Endothelial cell of umbilical vein (primary cell): ENCODE data around the gene DUSP8. TPM values are rescaled to one million over a fixed set of nuclear protein-coding genes. Genes with fewer than 3 reads are reported as not detected.

Source experiments
- BruUV-seq: library from RNA; stranded (reverse); fragments of 400-500 nt; replicated peaks from 2 replicates; lab custom pipeline; 2021; lab: Mats Ljungman, UMichigan
- CTCF ChIA-PET: fragments of 300-600, 350-600 bp; sonication (Branson Sonifier 250); formaldehyde crosslinking; loops from one replicate; lab custom pipeline; 2021; ENCODE audit warnings: antibody characterized with exemption, inconsistent platforms; lab: Charles Lee
- POLR2A ChIA-PET: fragments of 300-600, 350-600 bp; sonication (Branson Sonifier 250); formaldehyde crosslinking; loops from one replicate; lab custom pipeline; 2021; ENCODE audit warnings: antibody characterized with exemption, inconsistent platforms; lab: Charles Lee
- DNase-seq: peaks from one replicate; pipeline ENCODE4 v3.0.0-alpha.2; 2011; ENCODE audit warnings: low read depth, low spot score
- FAIRE-seq: peaks from 2 replicates; lab custom pipeline; 2011; peaks lifted over from hg19 to GRCh38; lab: Jason Lieb, UNC
- H2AFZ ChIP-seq: 2 replicates; pipeline ENCODE4 v1.6.0; 2012; ENCODE audit warnings: low read depth, low read length, control low read depth, inconsistent platforms
- H3K27ac ChIP-seq: 2 replicates; pipeline ENCODE4 v1.5.1; 2011; ENCODE audit warnings: low read depth, mild to moderate bottlenecking, control low read depth, low read length, moderate library complexity; ENCODE audit not compliant: insufficient read depth
- H3K27me3 ChIP-seq, 2 experiments: 2 replicates each; pipeline versions ENCODE4 v1.6.0 to v1.6.1; 2011; ENCODE audit warnings: low read length in 2 of 2, mixed read lengths in 1 of 2; ENCODE audit not compliant: control insufficient read depth in 2 of 2, insufficient read depth in 2 of 2
- H3K36me3 ChIP-seq, 2 experiments: 2 replicates in 1 of 2; 3 replicates in 1 of 2; pipeline ENCODE4 v1.5.1; 2011; ENCODE audit warnings: low read length in 2 of 2, mild to moderate bottlenecking in 1 of 2, moderate library complexity in 1 of 2; ENCODE audit not compliant: control insufficient read depth in 2 of 2, insufficient read depth in 2 of 2; ENCODE audit errors: extremely low read depth in 1 of 2
- H3K4me1 ChIP-seq: 3 replicates; pipeline ENCODE4 v1.5.1; 2011; ENCODE audit warnings: mild to moderate bottlenecking, low read length; ENCODE audit not compliant: control insufficient read depth, insufficient read depth; ENCODE audit errors: extremely low read depth
- H3K4me2 ChIP-seq: 2 replicates; pipeline ENCODE4 v1.6.1; 2011; ENCODE audit warnings: low read length, control low read depth, mixed read lengths; ENCODE audit not compliant: insufficient read depth
- H3K4me3 ChIP-seq, 3 experiments: fragments of 200-600 bp in 1 of 3; sonication (generic), shearing (Covaris generic) in 1 of 3; replicated peaks in 1 of 3; 2 replicates each; pipeline ENCODE4 v1.5.1; 2011 to 2016; ENCODE audit warnings: control low read depth in 3 of 3, low read length in 3 of 3, mild to moderate bottlenecking in 2 of 3, inconsistent platforms in 1 of 3, low read depth in 1 of 3, moderate library complexity in 1 of 3; ENCODE audit not compliant: insufficient read depth in 1 of 3
- H3K79me2 ChIP-seq: 2 replicates; pipeline ENCODE4 v1.6.0; 2012; ENCODE audit warnings: low read length, inconsistent platforms; ENCODE audit not compliant: control insufficient read depth, insufficient read depth
- H3K9ac ChIP-seq: replicated peaks from 2 replicates; pipeline ENCODE3; 2011; ENCODE audit warnings: low read length, control low read depth; ENCODE audit not compliant: insufficient read depth; ENCODE audit errors: extremely low read depth
- H3K9me1 ChIP-seq: replicated peaks from 3 replicates; pipeline ENCODE4 v1.6.0; 2011; ENCODE audit warnings: mild to moderate bottlenecking, low read length; ENCODE audit not compliant: control insufficient read depth, insufficient read depth; ENCODE audit errors: extremely low read depth
- H3K9me3 ChIP-seq: replicated peaks from 2 replicates; pipeline ENCODE4 v1.5.1; 2012; ENCODE audit warnings: low read length, inconsistent platforms; ENCODE audit not compliant: control insufficient read depth, insufficient read depth
- H4K20me1 ChIP-seq: replicated peaks from 2 replicates; pipeline ENCODE3; 2011; ENCODE audit warnings: mild to moderate bottlenecking, low read length; ENCODE audit not compliant: control insufficient read depth, insufficient read depth; ENCODE audit errors: extremely low read depth
- EZH2 ChIP-seq: IDR thresholded peaks from 2 replicates; pipeline ENCODE4 v1.6.1; 2012; ENCODE audit warnings: borderline replicate concordance, low read depth, mild to moderate bottlenecking, moderate library complexity, low read length, inconsistent platforms; ENCODE audit not compliant: severe bottlenecking
- FOS ChIP-seq: IDR thresholded peaks from 2 replicates; pipeline ENCODE4 v1.6.1; 2011; ENCODE audit warnings: mild to moderate bottlenecking, low read length, moderate library complexity, borderline replicate concordance; ENCODE audit not compliant: insufficient read depth
- GATA2 ChIP-seq: IDR thresholded peaks from 2 replicates; pipeline ENCODE4 v1.7.0; 2011; ENCODE audit warnings: low read depth, mild to moderate bottlenecking, moderate library complexity, mixed read lengths, low read length; ENCODE audit not compliant: insufficient read length, insufficient read depth
- JUN ChIP-seq: IDR thresholded peaks from 2 replicates; pipeline ENCODE4 v1.6.1; 2011; ENCODE audit warnings: borderline replicate concordance, low read depth; ENCODE audit not compliant: insufficient read length, insufficient read depth
- MAX ChIP-seq: IDR thresholded peaks from 2 replicates; pipeline ENCODE4 v1.6.1; 2011; ENCODE audit not compliant: insufficient read depth, insufficient read length
- MYC ChIP-seq: IDR thresholded peaks from one replicate; pipeline ENCODE4 v1.6.1; 2011; ENCODE audit warnings: mild to moderate bottlenecking, low read depth, low read length
- POLR2A ChIP-seq: IDR thresholded peaks from 2 replicates; pipeline ENCODE4 v1.6.1; 2012; ENCODE audit warnings: low read depth, mild to moderate bottlenecking, control low read depth, low read length
- POLR2AphosphoS5 ChIP-seq: IDR thresholded peaks from 2 replicates; pipeline ENCODE4 v1.6.1; 2012; ENCODE audit warnings: low read depth, mild to moderate bottlenecking, control low read depth, low read length, moderate library complexity; ENCODE audit not compliant: insufficient read depth
- dilution Hi-C: fragments of 300-500 bp; cut with MboI; formaldehyde crosslinking; loops from one replicate; pipeline ENCODE4 v1.15.0; 2019; ENCODE audit warnings: low sequenced_read_pairs; ENCODE audit not compliant: extremely low pct_ligation_motif_present
- intact Hi-C: fragments of 100-400 bp; cut with micrococcal nuclease; formaldehyde crosslinking; loops from one replicate; pipeline ENCODE4 v1.10.0; 2022
- polyA plus RNA-seq, 4 experiments: library from polyadenylated mRNA; depleted of rRNA in 3 of 4; stranded (reverse) in 3 of 4; unstranded in 1 of 4; fragments of >200 nt; gene quantifications; 2 replicates each; pipeline versions ENCODE4 v1.2.1 to v1.2.3, GENCODE V29; 2011 to 2012; ENCODE audit warnings: missing spikeins in 1 of 4
- total RNA-seq: library from RNA; stranded (reverse); gene quantifications from 2 replicates; pipeline ENCODE4 v1.2.3, GENCODE V29; 2021
- TF ChIP-seq, protein P1 (sequence below), 2 donors: IDR thresholded peaks; 1 replicate in 1 of 2; 2 replicates in 1 of 2; pipeline ENCODE4 v1.5.1; 2011; ENCODE audit warnings: low read length in 2 of 2, mild to moderate bottlenecking in 2 of 2, moderate library complexity in 2 of 2, control low read depth in 1 of 2, inconsistent platforms in 1 of 2, low read depth in 1 of 2; ENCODE audit not compliant: insufficient read depth in 1 of 2; ENCODE audit errors: extremely low read depth in 1 of 2

DUSP8 gene
- total and polyA plus RNA-seq, 2 donors (not counting 3 experiments of a cell fraction or from before 2014, with no cell fraction given): 4.6 to 5.9 TPM

GRCh38 chr11:1507381-1508140 is 64.5 kb downstream of the DUSP8 start:
- H3K9ac ChIP-seq: no peak overlapping the region
- intact Hi-C loops (no loop called here), dilution Hi-C loops (no loop called here)
- ChIA-PET POLR2A (no interaction called here), CTCF (no interaction called here)
- no peak overlapping the region for H3K4me3 ChIP-seq
- DNase-seq: no peak
- no peaks in the 10 kb centered on the region for H3K36me3 ChIP-seq
- no peaks in the 10 kb centered on the region for H3K9me3 ChIP-seq
- H3K27ac ChIP-seq: no peak overlapping the region
- TF ChIP-seq EZH2 (no peak), MYC (no peak), JUN (no peak), FOS (no peak), POLR2A (no peak), MAX (no peak), POLR2AphosphoS5 (no peak), GATA2 (no peak)
- TF ChIP-seq, protein P1, sequence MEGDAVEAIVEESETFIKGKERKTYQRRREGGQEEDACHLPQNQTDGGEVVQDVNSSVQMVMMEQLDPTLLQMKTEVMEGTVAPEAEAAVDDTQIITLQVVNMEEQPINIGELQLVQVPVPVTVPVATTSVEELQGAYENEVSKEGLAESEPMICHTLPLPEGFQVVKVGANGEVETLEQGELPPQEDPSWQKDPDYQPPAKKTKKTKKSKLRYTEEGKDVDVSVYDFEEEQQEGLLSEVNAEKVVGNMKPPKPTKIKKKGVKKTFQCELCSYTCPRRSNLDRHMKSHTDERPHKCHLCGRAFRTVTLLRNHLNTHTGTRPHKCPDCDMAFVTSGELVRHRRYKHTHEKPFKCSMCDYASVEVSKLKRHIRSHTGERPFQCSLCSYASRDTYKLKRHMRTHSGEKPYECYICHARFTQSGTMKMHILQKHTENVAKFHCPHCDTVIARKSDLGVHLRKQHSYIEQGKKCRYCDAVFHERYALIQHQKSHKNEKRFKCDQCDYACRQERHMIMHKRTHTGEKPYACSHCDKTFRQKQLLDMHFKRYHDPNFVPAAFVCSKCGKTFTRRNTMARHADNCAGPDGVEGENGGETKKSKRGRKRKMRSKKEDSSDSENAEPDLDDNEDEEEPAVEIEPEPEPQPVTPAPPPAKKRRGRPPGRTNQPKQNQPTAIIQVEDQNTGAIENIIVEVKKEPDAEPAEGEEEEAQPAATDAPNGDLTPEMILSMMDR (IDR thresholded peaks at IDR 0.05; ENCODE audit: extremely low read depth in 1 of 2, insufficient read depth in 1 of 2, low read depth in 1 of 2, low read length in 2 of 2): no peak
- H3K27me3 ChIP-seq: no peaks in the 10 kb centered on the region
- no peaks in the 10 kb centered on the region for H3K9me1 ChIP-seq
- no peak overlapping the region for H2AFZ ChIP-seq
- H4K20me1 ChIP-seq: peaks cover 3% of the 10 kb centered on the region
- BruUV-seq: no TSS peak
- no peak overlapping the region for H3K4me2 ChIP-seq
- H3K4me1 ChIP-seq: no peaks in the 10 kb centered on the region
- no peak for FAIRE-seq
- peaks cover 10% of the 10 kb centered on the region for H3K79me2 ChIP-seq
